KBM-7 (cell line): ENCODE results near the gene GCK.

Experiments
- DNase-seq: peaks from one replicate; pipeline ENCODE4 v3.0.0-alpha.2; 2015
- in situ Hi-C: fragments of 300-500 bp; cut with MboI; formaldehyde crosslinking; loops from 2 replicates; pipeline ENCODE4 v1.14.3; 2020; ENCODE audit warnings: low sequenced_read_pairs, low pct_unique_long_range_greater_than_20kb, mixed read lengths

Gene GCK

GRCh38 chr7:44162179-44162578, 27.1 kb downstream of the GCK start:
- no peak for DNase-seq
- in situ Hi-C loops, result no loop called here

- in situ Hi-C loops, result no loop called here
- no peak for DNase-seq
Measured at GRCh38 chr7:44161371-44161770, 27.9 kb downstream of the GCK start.

GRCh38 chr7:44159824-44160630, 29.2 kb downstream of the GCK start:
- in situ Hi-C loops, result no loop called here
- DNase-seq, result no peak

- in situ Hi-C loops, result no loop called here
- no peak for DNase-seq
Measured at GRCh38 chr7:44158873-44159631, 30.2 kb downstream of the GCK start.

GRCh38 chr7:44158096-44158872, 31.0 kb downstream of the GCK start:
- no peak for DNase-seq
- in situ Hi-C loops, result no loop called here

GRCh38 chr7:44157116-44158080, 31.8 kb downstream of the GCK start:
- no peak for DNase-seq
- in situ Hi-C loops, result no loop called here

GRCh38 chr7:44156453-44157010, 32.7 kb downstream of the GCK start:
- no peak for DNase-seq
- in situ Hi-C loops, result no loop called here

GRCh38 chr7:44155191-44156185, 33.8 kb downstream of the GCK start:
- in situ Hi-C loops, result no loop called here
- DNase-seq, result no peak

GRCh38 chr7:44154703-44155102, 34.5 kb downstream of the GCK start:
- in situ Hi-C loops, result no loop called here
- DNase-seq, result no peak

GRCh38 chr7:44153948-44154335, 35.3 kb downstream of the GCK start:
- in situ Hi-C loops, result no loop called here
- no peak for DNase-seq

GRCh38 chr7:44152971-44153947, 36.0 kb downstream of the GCK start:
- no peak for DNase-seq
- in situ Hi-C loops, result no loop called here

GRCh38 chr7:44151956-44152355, 37.3 kb downstream of the GCK start:
- DNase-seq, result no peak
- in situ Hi-C loops, result no loop called here

- no peak for DNase-seq
- in situ Hi-C loops, result no loop called here
Measured at GRCh38 chr7:44150966-44151941, 38.0 kb downstream of the GCK start.

GRCh38 chr7:44150466-44150832, 38.8 kb downstream of the GCK start:
- DNase-seq, result no peak
- in situ Hi-C loops, result no loop called here
